ENCODE measurements around the gene MBD1.
A peak's percentile ranks its signal among the peaks of the same experiment; 100 is the strongest.
"Not testable (repeated sequence)": the region's sequence is repeated elsewhere in the genome, so short reads cannot be mapped to it uniquely, and the experiment has no call there.

The MBD1 gene

GRCh38 chr18:50310080-50310479 is 28.8 kb upstream of the MBD1 start:
- peaks cover 3% of the 10 kb centered on the region; the same call in 1 of the 2 replicates for H3K9me3 ChIP-seq (ENCODE audit: insufficient read depth, low read depth, low read length)
- H3K9me2 ChIP-seq (replicated peaks; ENCODE audit: low read depth, low read length): no peaks in the 10 kb centered on the region
- H3K36me3 ChIP-seq (ENCODE audit: insufficient read depth, low read length): no peaks in the 10 kb centered on the region
- H4K20me1 ChIP-seq (ENCODE audit: insufficient read depth, low read length, poor library complexity, severe bottlenecking): no peaks in the 10 kb centered on the region
- no peak overlapping the region for H3K9ac ChIP-seq (ENCODE audit: low read depth, low read length, poor library complexity, severe bottlenecking)
- no peak overlapping the region for H2AFZ ChIP-seq (ENCODE audit: low read length)
- H3K79me2 ChIP-seq (ENCODE audit: insufficient read depth, low read length): no peaks in the 10 kb centered on the region
- no peak for TF ChIP-seq EZH2phosphoT487 (IDR thresholded peaks at IDR 0.05; ENCODE audit: borderline replicate concordance)
- no peak for TF ChIP-seq CTCF (conservative IDR thresholded peaks at IDR 0.05; ENCODE audit: low read length)
- no peak overlapping the region for H3K4me3 ChIP-seq (ENCODE audit: low read length, poor library complexity, severe bottlenecking)
- H3F3A ChIP-seq (ENCODE audit: low read depth): no peaks in the 10 kb centered on the region
- H3K4me2 ChIP-seq (ENCODE audit: low read depth, low read length, poor library complexity, severe bottlenecking): no peak overlapping the region
- peaks cover 11% of the 10 kb centered on the region for H3K4me1 ChIP-seq (ENCODE audit: insufficient read depth, low read length, poor library complexity, severe bottlenecking)
- peaks cover 9% of the 10 kb centered on the region for H3K27me3 ChIP-seq (ENCODE audit: insufficient read depth, low read length, poor library complexity, severe bottlenecking)

GRCh38 chr18:50308851-50309250 is 27.5 kb upstream of the MBD1 start:
- H3K27me3 ChIP-seq (ENCODE audit: insufficient read depth, low read length, poor library complexity, severe bottlenecking); H3F3A ChIP-seq (ENCODE audit: low read depth); H3K4me3 ChIP-seq (ENCODE audit: low read length, poor library complexity, severe bottlenecking); H4K20me1 ChIP-seq (ENCODE audit: insufficient read depth, low read length, poor library complexity, severe bottlenecking); H3K36me3 ChIP-seq (ENCODE audit: insufficient read depth, low read length); H3K9ac ChIP-seq (ENCODE audit: low read depth, low read length, poor library complexity, severe bottlenecking); H2AFZ ChIP-seq (ENCODE audit: low read length); H3K9me2 ChIP-seq (replicated peaks; ENCODE audit: low read depth, low read length); H3K79me2 ChIP-seq (ENCODE audit: insufficient read depth, low read length); H3K9me3 ChIP-seq (ENCODE audit: insufficient read depth, low read depth, low read length): not testable (repeated sequence)
- Histone ChIP-seq H3K4me2 (ENCODE audit: low read depth, low read length, poor library complexity, severe bottlenecking) (peak overlapping the region; percentile 88), H3K4me1 (ENCODE audit: insufficient read depth, low read length, poor library complexity, severe bottlenecking) (peaks cover 11% of the 10 kb centered on the region)

- Histone ChIP-seq H3K9me2 (replicated peaks; ENCODE audit: low read depth, low read length) (no peaks in the 10 kb centered on the region), H4K20me1 (ENCODE audit: insufficient read depth, low read length, poor library complexity, severe bottlenecking) (no peaks in the 10 kb centered on the region), H3K9ac (ENCODE audit: low read depth, low read length, poor library complexity, severe bottlenecking) (peak overlapping the region; percentile 55), H3K4me1 (ENCODE audit: insufficient read depth, low read length, poor library complexity, severe bottlenecking) (peaks cover 11% of the 10 kb centered on the region), H3F3A (ENCODE audit: low read depth) (no peaks in the 10 kb centered on the region), H3K79me2 (ENCODE audit: insufficient read depth, low read length) (no peaks in the 10 kb centered on the region), H3K27me3 (ENCODE audit: insufficient read depth, low read length, poor library complexity, severe bottlenecking) (peaks cover 1% of the 10 kb centered on the region), H3K4me3 (ENCODE audit: low read length, poor library complexity, severe bottlenecking) (peak overlapping the region; percentile 76), H2AFZ (ENCODE audit: low read length) (peak overlapping the region; percentile 93), H3K36me3 (ENCODE audit: insufficient read depth, low read length) (no peaks in the 10 kb centered on the region), H3K4me2 (ENCODE audit: low read depth, low read length, poor library complexity, severe bottlenecking) (peak overlapping the region; percentile 88), H3K9me3 (ENCODE audit: insufficient read depth, low read depth, low read length) (peaks cover 4% of the 10 kb centered on the region; the same call in 1 of the 2 replicates)
- no peak for TF ChIP-seq EZH2phosphoT487 (IDR thresholded peaks at IDR 0.05; ENCODE audit: borderline replicate concordance)
- TF ChIP-seq CTCF (conservative IDR thresholded peaks at IDR 0.05; ENCODE audit: low read length): no peak
These were observed 26.6 kb upstream of the MBD1 start for GRCh38 chr18:50307738-50308470.

GRCh38 chr18:50307400-50307737 is 26.0 kb upstream of the MBD1 start:
- Histone ChIP-seq H3K4me3 (ENCODE audit: low read length, poor library complexity, severe bottlenecking) (peak overlapping the region; percentile 76), H3K27me3 (ENCODE audit: insufficient read depth, low read length, poor library complexity, severe bottlenecking) (peaks cover 5% of the 10 kb centered on the region), H4K20me1 (ENCODE audit: insufficient read depth, low read length, poor library complexity, severe bottlenecking) (no peaks in the 10 kb centered on the region), H3K9ac (ENCODE audit: low read depth, low read length, poor library complexity, severe bottlenecking) (peak overlapping the region; percentile 55), H3K4me2 (ENCODE audit: low read depth, low read length, poor library complexity, severe bottlenecking) (peak overlapping the region; percentile 88), H3K79me2 (ENCODE audit: insufficient read depth, low read length) (no peaks in the 10 kb centered on the region), H3K9me3 (ENCODE audit: insufficient read depth, low read depth, low read length) (peaks cover 4% of the 10 kb centered on the region; the same call in 1 of the 2 replicates), H3K4me1 (ENCODE audit: insufficient read depth, low read length, poor library complexity, severe bottlenecking) (peaks cover 11% of the 10 kb centered on the region), H3K36me3 (ENCODE audit: insufficient read depth, low read length) (no peaks in the 10 kb centered on the region), H2AFZ (ENCODE audit: low read length) (peak overlapping the region; percentile 93), H3K9me2 (replicated peaks; ENCODE audit: low read depth, low read length) (no peaks in the 10 kb centered on the region), H3F3A (ENCODE audit: low read depth) (no peaks in the 10 kb centered on the region)
- no peak for TF ChIP-seq CTCF (conservative IDR thresholded peaks at IDR 0.05; ENCODE audit: low read length)
- TF ChIP-seq EZH2phosphoT487 (IDR thresholded peaks at IDR 0.05; ENCODE audit: borderline replicate concordance): no peak
